ENCODE data around the gene VWA5B1.
A peak's percentile ranks its signal among the peaks of the same experiment; 100 is the strongest.

Gene VWA5B1

DNA sequence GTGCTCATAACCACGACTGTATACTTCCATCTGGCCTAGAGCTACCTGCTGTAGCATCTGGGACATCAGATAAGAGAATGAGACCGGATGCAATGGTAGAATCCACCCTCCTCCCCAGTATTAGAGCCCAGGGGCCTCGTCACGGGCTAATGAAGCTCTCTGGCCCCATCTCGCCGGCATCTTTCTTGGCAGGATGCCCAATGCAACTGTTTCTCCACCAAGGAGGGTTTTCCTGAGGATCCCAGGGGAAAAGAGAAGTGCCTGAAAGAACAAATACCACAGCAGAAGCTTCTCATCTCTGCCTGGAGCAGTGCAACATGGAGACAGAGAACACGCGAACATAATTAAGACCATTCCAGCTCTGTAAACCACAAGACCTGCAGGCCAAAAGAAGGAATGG, 80.0 kb downstream of the VWA5B1 start:
- no peak for DNase-seq

DNA sequence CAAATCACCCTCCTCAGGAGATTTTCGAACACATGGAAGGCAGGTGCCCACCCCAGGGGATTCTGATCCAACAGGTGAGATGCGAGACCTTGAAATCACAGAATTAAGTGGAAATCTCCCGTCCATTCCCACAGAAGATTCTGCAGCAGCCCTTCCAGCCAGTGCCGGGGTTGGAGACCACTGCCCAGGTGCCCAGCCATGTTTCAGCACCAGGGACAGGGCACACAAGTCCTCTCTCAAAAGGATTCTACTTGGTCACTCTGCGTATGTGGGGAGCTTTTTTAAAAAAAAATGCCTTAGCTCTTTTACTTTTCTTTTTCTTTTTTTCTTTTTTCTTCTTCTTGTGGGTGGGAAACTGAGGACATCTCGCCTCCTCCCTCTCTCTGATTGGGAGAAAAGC, 80.7 kb downstream of the VWA5B1 start:
- DNase-seq = no peak

DNA sequence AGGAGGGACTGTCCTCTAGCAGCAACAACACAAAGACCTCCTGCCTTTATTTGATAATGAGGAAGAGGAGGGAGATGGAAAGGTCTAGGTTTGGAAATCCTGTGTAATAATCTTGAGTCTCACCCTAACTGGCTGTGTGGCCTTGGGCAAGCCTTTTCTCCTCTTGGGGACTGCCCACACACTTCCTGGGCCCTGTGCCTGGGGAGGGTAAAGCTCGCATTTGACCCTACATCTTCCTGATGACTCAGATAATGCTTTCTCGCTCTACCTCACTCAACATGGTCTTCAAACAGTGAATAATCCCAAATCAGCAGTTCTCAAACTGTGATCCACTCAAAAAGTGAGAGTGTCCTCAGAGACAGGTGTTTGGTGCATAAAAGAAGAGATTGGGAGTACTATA, 81.2 kb downstream of the VWA5B1 start:
- no peak for DNase-seq

DNA sequence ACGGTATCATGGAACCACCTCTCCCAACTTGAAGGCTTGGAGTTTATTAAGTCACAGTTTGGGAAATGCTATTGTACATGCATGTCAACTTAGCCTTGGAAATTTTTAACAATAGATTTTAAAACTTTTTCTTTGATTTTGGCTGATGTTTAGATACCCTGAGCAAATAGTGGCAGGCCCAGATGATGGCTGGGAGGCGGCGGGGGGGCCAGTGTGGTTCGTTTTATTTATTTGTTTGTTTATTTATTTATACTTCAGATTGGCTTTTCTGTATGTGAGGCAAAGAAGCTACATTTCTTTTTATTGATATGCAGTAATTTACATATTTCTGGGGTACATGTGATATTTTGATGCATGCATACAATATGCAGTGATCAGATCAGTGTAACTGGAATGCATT, 82.0 kb downstream of the VWA5B1 start:
- DNase-seq = no peak

DNA sequence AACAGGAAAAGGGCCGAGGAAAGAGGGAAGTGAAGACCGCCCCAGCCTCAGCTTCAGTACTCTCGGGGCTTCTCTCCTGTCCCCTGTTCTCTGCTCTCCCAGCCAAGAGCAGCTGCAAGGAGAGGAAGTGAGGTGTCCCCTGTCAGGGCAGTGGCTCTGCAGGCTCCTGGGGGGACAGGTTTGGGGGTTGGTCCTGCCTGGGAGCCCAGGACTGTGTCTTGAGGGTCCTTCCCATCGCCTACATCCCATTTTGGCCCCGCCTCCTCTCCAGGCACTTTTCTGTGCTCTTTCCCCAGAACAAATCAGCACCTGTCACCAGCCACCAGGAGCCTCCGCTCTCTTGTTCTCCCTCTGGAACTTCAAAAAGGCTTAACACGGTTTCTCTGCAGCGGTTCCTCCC, 82.6 kb downstream of the VWA5B1 start:
- no peak for DNase-seq

DNA sequence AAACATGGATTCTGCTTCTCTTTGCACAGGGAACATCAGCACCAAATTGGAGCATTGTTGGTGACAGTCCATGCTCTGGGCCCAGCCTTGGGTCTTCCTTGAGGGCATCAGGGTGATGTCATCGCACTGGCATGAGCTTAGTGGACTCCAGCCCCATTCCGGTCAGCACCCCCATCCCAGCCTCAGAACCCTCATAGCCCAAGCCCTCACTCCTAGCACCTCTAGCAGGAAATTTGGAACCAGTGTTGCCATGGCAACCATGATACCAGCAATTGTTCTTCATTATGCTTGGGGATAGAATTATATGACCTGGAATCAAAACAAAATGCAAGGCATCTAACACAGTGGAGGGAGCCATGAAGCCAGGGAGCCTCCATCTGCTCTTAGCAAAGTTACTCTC, 83.1 kb downstream of the VWA5B1 start:
- no peak for DNase-seq

DNA sequence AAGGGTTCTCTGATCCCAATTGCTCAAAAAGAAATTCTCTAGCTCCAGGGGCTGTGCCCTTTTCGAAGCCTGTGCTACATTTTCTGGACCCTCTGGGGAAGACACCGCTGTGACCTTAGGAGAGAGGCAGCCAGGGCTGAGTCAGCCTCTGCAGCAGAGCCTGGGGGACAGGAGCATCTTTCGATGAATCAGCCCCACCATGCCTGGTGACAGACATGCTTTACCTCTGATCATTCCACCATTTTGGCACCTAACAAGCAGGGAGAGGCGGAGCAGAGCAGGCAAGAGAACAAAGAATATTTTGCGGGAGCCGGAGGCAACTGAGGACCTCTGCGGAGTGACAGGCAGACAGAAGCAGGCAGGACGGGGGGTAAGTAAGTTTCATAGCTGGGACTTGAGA, 84.9 kb downstream of the VWA5B1 start:
- no peak for DNase-seq

DNA sequence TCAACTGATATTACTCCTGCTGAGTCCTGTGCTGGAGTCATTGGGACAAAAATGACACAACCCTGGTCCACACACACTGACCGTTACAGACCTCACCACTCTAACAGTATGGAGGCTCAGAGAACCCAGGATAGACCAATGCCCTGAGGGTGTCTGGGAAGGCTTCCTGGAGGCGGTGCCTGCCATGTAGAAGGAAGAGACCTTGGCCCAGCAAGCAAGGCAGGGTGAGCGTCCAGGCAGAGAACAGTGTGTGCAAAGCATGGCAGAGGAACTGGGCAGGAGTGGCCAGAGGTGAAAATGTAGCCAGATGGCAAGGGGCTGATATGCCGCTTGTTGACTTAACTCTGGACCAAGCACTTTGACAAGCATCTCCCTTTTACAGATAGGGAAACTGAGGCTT, 85.5 kb downstream of the VWA5B1 start:
- DNase-seq = no peak

DNA sequence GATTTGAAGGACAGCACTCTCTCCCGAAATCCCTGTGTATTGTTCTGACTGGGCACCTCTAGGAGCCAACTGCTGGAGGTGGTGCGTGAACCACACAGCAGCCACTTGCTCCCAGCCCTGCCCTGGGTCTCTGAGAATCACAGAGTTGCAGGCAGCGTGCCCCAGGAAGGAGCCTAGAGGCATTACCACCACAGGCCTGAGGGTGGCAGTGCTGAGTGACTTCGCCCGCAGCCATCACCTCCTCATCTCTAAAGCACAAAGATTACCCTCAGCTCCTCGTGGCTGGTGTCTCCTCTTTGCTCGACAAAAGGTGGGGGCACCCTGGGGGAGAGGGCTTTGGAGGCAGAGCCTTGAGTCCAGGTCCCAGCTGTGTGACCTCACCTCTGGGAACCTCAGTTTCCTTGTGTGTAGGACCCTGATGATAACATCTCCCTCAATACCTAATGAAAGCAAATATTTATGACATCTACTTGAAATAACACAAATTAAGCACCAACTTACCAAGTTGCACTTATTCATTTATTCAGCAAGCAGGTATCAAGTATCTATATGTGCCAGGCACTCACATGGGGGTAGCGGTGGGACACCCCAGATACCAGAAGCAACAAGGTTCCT, 86.3 kb downstream of the VWA5B1 start:
- peak in 5 of 6 experiments; percentile 5 to 38 (median 13) for DNase-seq

DNA sequence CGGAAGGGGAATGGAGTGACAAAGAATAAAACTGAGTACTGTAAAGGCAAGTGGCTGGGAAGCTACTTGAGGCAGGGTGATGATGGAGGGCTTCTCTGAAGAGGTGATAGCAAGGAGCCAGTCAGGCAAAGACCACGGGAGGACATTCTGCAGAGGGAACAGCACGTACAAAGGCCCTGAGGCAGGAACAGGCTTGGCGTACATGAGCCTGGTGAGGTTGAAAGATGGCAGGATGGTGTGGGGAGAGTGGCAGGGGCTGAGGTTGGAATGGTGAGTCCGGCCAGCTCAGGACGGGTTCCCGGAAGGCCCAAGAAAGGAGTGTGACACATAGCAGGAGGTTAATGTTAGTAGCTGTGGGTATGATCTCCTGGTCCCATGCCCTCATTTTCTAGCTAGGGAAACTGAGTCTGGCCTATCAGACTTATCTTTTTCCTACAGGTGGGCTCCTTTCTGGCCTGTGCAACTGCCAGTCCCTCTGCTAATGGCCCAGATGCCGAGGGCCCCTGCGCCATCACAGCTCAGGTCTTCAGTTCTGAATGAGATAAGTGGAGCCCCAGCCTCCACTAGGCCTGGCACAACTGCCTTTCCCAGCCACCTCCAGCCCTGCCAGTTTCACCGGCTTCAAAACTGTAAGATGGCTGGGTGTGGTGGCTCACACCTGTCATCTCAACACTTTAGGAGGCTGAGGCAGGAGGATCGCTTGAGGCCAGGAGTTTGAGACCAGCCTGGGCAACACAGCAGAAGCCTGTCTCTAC, 87.0 kb downstream of the VWA5B1 start:
- DNase-seq = no peak

DNA sequence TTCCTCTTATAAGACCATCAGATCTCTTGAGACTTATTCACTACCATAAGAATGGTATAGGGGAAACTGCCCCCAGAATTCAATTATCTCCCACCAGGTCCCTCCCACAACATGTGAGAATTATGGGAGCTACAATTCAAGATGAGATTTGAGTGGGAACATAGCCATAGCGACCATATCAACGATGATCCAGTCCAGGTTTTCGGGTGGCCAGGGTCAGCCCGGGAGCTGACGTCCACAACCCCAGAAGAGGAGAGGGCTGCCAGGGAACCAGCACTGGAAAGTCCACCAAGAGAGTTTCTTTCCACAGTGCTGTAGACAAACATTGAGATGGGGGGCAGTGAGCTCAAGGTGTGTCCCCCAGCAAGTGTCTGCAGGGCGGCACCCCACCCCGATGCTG, 88.4 kb downstream of the VWA5B1 start:
- DNase-seq = no peak

DNA sequence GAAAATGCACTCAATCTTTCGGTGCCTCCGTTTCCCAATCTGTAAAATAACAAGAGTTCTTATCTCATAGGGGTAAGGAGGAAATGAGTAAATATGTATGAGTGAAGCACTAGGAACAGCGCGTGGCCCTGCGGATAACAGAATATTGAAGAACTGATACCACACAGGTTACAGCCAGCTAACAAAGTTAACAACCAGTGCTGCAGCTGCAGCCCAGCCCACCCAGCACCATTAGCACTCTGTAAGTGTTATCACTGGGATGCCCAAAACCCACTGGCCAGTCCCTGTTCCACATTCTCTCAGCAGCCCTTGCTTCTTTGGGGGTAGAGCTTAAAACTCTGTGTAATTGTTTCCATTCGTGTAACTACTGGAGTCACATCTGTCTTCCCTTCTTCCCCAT, 89.5 kb downstream of the VWA5B1 start:
- DNase-seq = no peak

DNA sequence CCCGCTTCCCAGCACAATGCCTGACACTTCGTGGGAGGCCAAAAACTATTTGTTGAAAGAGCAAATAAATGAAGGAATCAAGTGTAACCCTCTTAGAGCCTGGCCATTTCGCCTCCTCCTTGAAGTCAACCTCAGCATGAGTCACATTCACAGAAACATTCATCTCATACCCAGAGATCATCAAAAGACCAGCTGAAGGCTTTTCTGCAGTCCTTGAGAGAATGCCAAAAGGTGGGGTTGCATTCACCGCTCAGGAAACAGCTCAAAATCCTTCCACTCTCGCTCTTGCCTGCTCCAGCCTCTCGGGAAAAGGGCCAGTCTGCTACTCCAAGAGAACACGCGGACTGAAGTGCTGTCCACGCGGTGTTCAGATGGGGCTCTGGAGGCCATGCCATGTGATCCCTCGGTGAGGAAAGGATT, 90.0 kb downstream of the VWA5B1 start:
- no peak for DNase-seq

DNA sequence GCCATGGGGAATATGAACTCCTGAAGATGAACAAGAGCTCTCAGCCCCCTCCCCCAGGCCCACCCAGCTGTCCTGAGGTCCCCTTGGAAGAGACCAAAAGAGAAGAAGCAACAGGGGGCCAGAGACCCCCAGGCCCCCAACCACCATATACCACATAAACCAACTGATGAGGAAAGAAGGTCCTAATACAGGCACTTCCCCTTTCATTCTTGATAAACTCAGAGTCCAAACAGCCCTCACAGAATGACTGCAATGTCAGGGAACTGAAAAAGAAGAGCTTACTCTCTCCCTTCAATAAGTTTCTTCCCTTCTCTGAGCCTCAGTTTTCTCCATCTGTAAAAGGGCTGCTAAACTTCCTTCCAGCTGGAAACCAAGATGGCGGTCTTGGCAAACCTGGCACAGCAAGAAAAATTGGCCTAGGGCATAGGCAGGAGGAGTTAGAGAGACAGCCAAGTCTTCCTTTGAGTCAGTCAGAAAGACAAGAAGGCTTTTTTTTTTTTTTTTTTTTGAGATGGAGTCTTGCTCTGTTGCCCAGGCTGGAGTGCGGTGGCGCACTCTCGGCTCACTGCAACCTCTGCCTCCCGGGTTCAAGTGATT, 90.5 kb downstream of the VWA5B1 start:
- no peak for DNase-seq

DNA sequence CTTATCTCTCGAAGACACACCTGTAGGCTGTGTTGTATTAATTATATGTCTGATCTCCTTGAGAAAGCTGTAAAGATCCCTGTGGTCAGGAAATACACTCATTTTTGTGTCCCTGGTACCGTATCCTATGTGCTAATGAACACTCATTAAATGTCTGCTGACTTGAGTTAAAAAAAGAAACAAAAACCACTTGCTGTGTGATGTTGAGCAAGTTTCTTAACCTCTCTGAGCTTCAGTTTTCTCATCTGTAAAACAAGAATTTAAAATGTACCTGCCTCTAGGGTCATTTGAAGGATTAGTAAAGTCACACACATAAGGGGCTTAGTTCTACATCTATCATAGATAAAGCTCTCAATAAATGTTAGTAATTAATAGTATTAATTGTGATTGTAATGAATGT, 91.3 kb downstream of the VWA5B1 start:
- no peak for DNase-seq

DNA sequence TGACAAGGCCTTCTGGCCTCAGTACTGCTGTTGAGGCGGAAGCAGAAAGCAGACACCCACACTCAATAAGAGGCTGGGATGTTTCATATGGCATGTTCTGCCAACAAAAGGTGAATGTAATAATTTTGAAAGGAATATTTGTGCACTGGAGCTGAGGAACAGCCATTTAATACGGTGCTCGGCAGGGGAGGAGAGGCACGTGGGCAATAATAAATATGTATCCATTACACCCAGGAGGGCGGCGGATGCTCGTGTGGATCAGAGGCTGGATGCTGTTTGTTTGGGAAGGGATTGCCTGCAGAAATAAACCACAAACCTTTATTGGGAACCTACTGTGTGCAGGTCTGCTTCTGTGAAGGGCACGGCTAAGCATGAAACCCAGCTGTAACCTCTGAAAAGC, 92.0 kb downstream of the VWA5B1 start:
- no peak for DNase-seq

DNA sequence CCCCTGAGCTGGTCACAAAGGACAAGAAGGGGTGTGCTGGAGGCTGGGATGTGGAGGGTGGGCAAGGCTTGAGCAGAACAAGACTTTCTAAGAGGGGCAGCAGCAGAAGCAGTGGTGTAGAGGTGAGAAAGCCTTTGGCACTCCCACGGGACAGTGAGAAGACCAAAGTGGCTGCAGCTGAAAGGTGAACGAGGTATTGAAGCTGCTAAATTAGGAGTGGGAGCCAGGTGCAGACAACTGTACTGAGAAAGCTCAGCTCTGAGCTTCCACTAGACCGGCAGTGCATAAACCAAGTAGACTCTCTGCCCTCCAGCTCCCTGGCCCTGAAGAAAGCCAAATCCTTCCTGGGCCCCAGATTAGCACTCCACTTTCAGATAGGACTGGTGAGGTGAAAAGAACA, 93.0 kb downstream of the VWA5B1 start:
- DNase-seq = no peak

DNA sequence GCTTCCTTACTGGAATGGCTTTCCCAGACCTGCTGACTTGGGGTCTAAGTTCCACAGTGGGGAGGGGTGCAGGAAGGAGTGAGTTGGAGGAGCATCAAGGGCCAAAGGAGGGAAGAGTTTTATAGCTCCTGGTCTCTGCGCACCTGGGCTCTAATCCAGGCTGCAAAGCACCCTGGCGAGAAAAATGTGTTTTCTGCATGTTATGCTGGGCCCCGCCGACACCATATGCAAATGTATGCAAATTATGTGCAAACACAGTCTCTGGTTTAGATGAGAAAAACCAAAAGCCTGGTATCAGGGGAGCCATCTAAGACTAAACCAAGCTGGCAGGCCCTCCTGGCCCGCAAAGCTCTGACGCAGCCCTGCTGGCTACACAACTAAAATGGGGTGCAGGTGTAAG, 95.0 kb downstream of the VWA5B1 start:
- no peak for DNase-seq

DNA sequence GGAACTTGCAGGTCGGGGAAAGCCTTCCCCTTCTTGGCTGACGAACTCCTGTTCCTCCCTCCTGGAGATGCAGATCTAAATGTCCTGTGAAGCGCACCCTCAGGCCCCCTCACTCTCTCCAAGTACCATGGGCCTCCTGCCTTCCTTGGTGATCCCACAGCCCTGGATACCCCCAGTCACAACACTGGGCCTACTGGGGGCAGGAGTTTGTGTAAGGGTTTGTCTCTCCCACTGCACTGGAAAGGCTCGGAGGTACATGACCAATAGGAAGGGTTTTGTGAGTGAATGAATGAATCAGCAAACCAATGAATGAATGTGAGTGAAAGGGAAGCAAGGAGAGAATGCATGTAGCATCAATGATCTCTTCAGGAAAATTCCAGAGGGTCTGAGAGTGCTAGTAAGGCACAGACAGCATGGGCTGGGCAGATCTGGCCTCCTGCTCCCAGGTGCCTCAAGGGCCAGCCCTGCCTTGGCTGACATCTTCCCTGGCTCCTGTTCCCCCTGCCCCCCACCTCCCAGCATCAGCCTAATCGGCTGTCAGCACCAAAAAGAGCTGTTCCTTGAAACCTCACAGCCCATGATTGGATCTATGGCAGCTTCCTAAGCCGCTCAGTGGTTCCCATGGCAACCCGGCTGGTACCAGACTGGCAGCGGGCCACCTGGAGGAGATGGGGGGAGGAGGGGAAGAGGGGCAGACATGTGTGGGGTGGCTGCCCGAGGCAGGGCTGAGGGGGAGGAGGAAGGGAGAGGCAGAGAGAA, 95.8 kb downstream of the VWA5B1 start:
- DNase-seq = no peak

DNA sequence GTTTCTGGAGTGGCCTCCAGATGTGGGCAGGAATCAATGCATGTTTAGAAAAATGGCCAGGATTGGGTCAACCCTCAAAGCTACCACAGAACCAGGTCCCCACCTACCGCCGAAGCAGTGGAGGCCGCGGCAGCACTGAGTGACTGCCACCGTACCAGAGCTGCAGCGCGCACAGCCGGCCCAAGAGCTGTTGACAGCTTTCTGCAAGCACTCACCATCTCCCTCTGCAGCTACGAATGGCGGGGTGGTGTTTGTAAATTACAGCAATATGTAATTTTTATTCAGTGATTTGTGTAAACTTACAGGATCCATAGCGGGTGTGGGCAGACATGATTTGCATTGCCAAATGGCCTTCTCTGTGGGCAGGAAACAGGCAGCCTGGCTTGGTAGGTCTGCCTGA, 98.9 kb downstream of the VWA5B1 start:
- DNase-seq = no peak

DNA sequence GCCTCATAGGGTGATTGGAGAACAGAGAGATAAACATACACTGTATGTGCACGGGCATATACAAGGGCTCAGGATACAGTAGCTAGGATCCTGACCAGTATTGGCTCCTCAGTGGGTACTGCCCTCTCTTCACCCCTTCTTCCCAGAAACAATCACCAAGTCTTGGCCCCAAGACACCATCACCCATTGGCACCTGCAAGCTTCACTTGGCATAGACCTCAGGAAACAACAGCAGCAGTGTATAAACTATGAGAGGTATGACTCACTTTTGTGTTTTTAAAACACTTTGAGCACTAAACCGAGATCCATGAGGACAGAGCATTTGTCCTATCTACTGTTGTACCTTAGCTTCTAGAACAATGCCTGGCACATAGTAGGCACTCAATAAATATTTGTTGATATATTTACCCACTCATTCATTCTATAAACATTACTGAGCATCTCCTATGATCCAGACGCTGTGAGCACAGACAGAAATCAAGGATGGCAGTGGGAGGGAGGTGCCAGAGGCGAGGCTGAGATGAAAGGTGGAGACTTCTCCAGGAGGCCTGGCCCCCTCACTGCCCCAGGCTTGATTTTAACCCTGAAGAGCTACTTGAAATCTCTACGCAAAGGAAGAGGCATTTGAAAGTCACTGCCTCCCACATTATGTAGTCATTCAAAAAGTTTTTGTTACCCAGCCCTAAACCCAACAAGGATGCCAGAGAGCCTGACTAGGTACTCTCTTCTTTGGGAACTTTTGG, 100.1 kb downstream of the VWA5B1 start:
- DNase-seq = no peak

DNA sequence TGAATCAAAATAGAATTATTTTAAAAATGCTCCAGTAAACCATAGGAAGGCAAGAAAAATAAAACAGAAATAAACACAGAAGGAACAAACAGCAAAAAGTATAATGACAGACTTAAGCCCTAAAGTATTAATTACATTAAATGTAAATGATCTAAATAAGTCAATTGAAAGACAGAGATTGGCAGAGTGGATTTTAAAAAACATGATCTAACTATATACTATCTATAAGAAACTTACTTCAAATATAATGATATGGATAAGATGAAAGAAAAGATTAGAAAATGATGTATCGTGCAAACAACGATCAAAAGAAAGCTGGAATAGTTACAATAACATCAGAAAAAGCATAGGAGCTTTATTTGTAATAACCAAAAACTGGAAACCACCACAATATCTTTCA, 104.6 kb downstream of the VWA5B1 start:
- no peak for DNase-seq

DNA sequence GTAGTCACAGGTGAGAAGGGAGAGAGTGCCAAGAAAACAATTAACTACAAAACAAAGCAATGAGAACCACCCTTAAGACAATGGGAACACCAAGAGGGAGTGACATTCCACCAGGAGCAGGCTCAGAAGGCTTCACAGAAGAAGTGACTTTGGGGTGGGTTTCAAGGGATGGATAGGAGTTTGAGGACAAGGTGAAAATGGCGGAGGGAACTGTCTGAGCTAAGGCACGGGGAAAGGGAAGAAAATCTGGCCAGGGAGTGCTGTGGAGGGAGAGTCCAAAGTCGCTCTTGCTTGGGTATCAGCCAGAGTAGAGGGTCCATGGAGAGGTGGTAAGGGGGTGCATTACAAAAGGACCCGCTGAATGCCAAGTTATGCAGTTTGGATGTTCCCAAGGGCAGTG, 108.1 kb downstream of the VWA5B1 start:
- DNase-seq = no peak

All from stimulated activated naive CD4-positive, alpha-beta T cell (primary cell).